Measurements from ENCODE around the gene SLC48A1. TPM values are rescaled to one million over a fixed set of nuclear protein-coding genes. Genes with fewer than 3 reads are reported as not detected.

The SLC48A1 gene
- total RNA-seq, 1 donor from 2014 or later, result 10.7 TPM

DNA sequence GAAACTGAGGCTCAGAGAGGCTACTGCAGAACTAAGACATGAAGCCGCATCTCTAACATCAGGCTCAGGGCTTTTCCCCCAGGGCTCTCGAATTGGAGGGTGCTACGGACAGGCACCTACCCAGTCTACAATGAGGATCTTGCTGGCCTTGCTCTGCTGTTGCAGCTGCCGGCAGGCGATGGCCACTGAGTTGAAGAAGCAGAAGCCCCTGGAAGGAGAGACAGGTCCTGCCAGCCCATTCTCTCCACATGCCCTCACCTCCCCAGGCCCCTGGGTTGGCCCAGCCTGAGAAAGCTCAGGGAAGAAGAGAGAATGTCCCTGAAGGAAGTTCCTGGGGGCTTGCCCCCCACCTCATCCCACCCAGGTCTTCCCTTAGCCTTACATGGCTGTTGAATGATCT is 16.1 kb downstream of the SLC48A1 start:
- intact Hi-C loops (cut with micrococcal nuclease), result no loop called here

DNA sequence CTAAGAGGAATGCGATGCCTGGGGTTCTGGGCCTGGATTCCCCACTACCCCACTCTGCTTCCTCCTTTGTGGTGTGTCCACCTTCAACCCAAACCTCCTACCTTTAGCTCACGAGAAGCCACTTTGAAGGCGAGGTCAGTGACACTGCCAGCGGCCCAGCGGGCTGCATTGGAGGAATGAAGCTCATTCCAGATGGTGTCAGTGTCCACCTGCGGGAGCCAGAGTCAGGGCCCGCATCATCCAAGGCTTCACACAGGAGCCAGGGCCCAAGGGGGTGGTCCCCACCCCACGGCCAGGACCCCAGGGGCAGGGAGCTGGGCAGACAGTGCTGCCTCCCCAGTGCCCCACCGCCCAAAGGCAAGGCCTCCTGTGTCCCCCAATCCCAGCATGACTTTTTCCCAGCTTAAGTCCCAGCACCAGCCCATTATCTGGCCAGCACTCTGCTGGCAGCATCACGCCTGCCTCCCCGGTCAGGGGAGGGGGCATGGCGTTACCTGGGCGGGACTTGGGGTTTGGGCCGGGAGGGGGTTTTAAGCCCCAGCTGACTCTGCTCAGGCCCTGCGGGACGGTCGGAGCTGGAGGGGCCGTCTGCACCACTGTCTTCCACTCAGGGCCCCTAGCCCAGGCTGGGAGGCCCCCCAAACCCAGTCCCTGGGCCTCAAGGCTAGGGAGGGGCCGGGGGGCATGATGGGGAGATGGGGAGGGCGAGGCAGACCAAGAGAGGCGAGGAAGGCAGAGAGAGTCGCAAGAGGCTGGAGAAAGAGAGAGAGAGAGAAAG is 16.9 kb downstream of the SLC48A1 start:
- intact Hi-C loops (cut with micrococcal nuclease), result no loop called here

DNA sequence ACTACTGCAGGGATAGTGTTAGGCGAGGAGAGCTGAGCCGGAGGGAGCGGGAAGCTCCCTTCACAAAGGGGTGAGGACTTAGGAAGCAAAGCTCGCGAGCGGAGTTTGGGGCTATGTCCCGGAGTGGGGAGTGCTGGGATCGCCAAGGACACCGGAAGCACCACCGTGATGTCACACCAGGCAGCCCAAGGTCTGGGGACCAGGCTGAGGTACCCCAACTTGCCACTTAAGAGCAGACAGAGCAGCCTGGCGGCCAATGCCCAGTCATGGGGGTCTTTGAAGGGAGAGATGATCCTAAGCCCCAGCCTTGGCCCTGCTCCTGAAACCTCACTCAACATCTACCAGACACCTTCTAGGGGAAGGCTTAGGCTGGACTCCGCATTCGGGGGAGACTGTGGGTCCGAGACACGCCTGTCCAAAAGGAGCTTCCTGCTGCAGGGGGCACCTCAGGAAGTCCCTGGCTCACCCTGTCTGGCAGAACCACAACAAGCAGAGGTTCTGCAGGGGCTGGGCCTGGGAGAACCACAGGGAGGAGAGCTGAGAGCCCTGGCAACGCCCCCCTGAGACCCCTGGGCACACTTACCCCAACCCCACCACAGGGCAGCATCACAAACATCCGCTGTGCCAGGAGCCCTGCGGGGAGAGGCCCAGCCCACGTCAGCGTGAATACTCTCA is 17.8 kb downstream of the SLC48A1 start:
- intact Hi-C loops (cut with micrococcal nuclease), result no loop called here

DNA sequence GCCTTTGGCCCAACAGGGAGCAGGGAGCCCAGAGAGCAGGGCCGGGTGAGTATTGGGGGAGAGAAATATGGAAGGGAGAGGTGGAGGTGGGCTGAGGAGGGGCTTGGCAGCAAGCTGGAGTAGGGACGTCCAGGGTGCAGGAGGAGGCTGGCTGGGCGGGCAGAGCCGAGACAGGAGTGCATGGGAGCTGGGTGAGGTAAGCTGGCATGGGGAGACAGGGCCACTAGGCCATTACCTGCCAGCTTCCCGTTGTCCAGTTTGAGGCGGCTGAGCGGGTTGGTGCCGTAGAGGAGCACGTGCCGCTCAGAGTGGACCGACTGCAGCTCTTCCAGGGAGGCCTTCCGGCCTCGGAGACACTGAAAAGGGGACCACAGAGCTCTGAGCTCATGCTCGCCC is 18.3 kb downstream of the SLC48A1 start:
- intact Hi-C loops (cut with micrococcal nuclease), result no loop called here

DNA sequence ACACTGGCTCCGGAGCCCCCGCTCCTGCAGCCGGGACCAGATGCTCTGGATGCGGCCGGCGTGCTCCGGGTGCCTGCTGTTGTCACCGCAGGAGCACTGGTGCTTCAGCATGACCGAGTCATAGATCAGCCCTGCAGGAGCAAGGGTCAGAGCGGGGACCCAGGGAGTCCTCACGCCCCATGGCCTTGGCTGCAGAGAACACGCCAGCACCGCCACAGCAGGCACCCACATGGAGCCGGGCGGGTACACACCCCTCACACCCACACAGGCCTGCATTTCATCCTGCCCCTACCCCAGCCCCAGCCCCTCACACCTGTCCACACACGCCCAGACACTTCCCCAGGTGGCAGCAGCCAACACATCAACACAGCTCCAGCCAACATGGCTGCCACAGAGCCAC is 18.8 kb downstream of the SLC48A1 start:
- intact Hi-C loops (cut with micrococcal nuclease), result no loop called here

DNA sequence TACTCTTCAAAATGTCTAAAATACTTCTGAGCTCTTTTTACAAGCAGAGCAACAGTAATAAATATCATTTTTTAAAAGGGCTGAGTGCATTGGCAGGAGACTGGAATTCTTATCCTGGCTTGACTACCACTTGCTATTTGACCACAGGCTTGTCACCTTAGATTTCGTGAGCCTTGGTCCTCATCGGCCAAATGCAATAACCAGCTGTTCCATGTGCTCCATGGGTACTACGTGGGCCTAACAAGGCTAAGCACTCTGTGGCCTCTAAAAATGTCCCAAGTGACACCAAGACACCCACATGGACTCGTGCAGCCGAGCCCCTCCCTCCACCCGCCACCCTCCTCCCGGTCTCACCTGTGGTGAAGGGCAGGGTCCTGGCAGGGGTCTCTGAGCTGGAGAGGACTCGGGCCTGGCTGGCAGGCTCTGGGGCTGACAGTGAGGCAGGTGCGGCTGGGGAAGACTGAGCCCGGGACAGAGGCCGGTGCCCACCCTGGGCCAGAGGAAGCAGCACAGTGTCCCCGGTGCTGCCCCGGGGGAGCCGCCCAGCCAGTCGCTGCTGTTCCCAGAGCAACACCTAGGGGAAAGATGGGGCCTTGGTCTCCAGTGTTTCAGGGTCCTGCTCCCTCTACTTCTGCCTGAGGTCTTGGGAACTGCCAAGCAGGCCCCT is 20.1 kb downstream of the SLC48A1 start:
- intact Hi-C loops (cut with micrococcal nuclease), result no loop called here

DNA sequence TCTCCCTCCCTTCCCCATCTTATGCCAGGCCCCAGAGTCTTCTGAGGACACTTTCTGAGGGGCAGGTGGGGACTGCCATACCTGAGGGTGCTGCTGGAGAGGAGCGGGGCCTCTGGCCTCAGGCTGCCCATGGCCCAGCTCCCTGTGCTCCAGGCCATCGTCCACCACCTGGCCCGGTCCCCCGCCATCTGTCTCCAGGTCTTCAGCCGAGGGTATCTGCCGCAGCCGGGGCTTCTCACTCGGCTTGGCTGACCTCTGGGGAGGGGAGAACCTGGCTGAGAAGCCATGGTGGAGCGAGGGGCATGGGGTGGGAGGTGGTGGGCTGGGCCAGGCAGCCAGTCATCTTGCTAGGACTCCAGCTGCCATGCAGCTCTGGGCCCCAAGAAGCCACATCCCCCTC is 21.6 kb downstream of the SLC48A1 start:
- intact Hi-C loops (cut with micrococcal nuclease), result no loop called here

DNA sequence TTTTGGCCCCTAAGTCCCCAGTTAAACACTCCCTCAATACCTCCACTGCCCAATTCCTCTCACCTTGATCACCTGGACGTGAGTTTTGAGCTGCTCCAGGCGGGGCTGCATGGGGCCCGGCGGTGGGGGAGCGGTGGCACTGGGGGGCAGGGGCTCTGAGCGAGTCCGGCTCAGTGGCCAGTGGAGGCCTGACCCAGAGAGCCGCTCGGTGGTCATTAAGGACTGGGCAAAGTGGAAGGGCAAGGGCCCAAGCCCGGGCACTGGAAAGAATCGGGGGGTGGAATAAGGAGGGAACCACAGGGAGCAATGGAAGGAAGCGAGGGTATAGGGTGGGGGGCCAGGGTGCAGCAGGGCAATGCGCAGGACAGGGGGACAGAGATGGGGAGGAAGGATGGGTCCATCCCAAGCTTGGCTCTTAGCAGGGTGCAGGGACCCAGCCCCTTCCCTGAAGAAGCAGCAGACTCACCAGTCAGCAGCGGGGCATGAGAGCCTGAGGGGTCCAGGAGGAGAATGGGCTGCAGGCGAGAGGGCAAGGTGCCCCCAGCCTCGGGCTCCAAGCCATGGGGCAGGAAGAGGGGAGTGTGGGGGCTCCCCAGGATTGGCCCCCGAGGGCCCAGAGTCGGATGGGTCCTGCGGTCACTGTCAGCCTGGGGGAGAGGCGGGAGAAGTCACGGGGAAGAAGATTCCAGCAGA is 22.2 kb downstream of the SLC48A1 start:
- intact Hi-C loops (cut with micrococcal nuclease), result no loop called here

DNA sequence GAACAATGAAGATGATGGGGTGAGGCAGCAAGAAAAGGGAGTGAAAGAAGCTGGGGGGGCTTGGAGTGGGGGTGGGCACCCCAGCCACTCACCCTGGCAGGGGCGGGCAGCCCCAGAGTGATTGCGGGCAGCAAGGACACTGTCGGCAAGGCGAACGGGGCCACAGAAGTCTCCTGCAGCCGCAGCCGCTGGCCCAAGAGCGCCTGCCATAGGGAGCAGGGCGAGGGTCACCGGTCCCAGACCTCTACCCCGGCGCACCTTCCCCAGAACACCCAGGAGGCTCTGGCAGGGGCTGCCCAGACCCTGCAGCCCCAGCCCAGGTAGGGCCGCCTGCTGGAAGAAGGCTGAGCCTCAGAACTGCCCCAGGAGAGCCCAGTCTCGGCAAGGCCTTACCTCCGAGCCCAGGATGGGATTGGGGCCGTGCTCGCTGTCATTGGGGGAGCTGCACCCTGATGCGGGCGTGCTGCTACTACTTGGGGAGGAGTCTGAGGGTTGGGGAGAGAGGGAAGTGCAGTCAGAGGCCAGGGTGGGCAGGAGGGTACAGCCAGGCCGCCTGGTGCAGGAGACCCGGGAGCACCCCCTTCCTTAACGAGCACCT is 22.9 kb downstream of the SLC48A1 start:
- intact Hi-C loops (cut with micrococcal nuclease), result no loop called here

DNA sequence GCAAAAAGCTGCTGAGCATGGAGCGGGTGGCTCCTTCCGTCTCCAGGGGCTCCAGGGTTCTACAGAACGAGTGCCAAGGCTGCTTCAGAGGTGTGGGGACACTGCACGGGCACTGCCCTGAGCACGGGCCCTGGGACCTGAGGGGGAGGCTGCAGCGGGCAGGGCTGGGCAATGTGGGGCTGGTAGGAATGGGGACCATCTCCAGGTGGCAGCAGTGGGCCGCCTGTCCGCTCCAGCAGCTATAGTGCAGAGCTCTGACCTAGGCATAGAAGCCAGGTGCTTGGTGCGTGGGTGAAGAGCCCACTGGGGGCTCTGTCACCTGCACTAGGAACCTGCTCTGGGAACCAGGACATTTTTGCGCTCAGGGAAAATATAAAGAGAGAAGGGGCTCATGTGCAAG is 24.4 kb downstream of the SLC48A1 start:
- intact Hi-C loops (cut with micrococcal nuclease), result loop anchor here (1.0 kb wide), 1 partner anchor 40 kb away; no protein-coding TSS in a partner anchor

DNA sequence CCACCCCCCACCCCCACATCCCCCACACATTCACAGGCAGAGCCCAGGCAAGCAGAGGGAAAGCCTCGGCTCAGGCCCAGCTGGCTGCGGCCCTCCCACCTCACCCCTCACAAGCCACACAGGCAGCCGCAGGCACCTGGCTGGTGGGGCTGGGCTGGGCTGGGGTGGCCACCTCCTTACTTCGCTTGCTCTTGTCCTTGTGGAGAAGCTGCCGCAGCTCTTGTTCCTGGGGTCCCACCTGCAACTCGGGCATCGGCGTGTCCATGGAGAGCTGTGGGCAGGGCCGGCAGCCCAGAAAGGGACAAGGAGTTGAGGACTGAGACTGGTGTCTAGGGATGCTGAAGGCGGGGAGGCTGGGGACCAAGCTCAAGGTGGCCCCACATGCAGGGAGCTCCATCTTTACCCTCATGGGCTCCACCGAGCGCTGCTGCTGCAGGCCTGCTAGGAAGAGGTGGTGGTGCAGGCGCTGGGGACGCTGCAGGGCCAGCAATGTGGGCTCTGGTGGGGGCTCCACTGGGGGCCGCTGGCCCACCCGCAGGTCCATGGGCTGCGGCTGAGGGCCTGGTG is 25.4 kb downstream of the SLC48A1 start:
- intact Hi-C loops (cut with micrococcal nuclease), result no loop called here

DNA sequence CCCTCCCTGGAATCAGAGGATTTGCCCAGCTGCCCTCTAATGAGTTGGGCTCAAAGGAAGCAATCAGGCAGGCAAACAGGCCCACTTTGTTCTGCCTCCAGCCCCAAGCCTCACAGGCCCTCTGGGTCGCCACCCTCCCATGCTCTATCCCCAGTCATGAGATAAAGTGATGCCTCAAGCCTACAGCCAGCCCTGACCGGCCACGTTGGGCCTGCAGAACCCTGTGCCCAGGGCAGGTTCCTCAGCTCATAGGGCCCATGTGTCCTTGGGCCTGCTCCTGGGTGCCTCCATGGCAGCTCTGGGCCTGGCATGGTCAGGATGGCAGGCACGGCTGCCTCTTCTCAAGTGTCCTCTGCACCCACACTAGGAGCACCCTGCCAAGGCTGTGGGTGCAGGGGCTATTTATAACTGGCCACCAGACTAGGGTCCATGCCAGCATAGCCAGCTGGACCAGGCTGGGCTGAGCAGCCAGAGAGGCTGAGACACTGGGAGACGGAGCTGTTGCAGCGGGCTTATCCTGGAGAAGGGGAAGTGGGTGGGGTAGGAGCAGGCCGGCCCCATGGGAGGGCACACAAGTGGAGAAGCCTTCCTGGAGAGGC is 26.4 kb downstream of the SLC48A1 start:
- intact Hi-C loops (cut with micrococcal nuclease), result no loop called here

DNA sequence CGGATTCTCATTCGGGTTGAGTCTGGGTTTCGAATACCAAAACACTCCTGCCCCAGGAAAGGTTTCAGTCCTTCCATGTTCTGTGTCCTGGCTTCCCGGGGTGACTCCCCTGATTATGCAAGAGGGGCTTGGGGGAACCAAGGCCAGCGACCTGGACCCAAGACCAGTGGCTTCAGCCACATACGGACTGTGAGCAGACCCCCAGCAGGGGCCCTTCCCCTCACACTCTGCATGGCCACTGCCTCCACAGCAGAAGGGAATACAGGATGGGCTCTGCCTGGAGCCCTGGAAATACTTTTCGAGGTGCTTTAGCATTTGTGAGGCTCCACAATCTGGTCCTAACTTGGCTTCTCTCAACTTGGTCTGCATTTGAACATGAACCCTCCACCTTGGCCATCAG is 27.5 kb downstream of the SLC48A1 start:
- intact Hi-C loops (cut with micrococcal nuclease), result no loop called here

DNA sequence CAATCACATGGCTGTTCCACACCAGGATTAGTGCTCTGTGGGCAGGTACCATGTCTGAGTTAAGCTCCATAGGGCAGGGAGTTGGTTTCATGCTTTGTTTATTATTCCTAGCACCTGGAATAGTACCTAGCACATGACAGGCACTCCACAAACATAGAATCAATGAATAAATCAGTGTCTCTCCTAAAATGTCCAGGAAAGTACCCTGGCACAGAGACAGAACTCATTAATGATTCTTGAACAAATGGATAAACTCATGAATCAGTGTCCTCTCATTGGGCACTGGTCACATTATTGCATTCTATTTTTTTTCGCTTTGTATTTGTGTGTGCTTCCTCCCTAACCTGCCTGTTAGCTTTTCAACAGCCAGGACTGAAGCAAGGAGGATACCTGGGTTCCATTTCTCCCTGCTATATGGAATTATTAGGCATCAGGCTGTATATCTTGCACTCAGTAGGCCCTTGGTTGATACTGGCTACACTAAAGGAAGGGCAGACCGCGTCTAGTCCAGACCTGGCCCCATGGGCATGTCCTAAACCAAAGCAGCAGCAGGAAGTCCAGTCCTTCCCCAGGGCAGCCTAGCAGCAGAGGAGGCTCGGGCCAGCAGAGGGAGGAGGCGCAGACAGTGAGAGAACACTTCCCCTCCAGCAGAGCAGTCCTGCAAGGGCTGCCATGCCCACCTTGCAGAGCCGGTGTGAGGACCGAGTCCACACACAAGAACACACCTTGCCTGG is 28.3 kb downstream of the SLC48A1 start:
- intact Hi-C loops (cut with micrococcal nuclease), result no loop called here

DNA sequence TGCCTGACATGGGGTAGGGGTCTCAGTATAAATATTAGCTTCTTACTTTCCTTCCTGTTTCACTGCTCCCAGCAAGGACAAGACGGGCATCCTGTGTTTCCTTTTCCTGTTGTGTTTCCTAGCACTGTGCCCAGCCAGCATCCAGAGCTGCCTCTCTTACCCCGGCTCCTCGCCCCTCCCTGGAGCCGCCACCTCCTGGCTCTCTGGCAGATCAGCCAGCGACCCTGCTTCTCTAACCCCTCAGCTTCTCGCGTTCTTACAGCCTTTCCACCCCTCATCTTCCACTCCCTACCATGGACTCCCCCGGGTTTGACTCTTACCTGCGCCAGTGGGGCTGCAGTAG is 28.8 kb downstream of the SLC48A1 start:
- intact Hi-C loops (cut with micrococcal nuclease), result loop anchor here (1.0 to 2.0 kb wide), 3 partner anchors 17 to 35 kb away; partner anchors contain the start of gene HDAC7

DNA sequence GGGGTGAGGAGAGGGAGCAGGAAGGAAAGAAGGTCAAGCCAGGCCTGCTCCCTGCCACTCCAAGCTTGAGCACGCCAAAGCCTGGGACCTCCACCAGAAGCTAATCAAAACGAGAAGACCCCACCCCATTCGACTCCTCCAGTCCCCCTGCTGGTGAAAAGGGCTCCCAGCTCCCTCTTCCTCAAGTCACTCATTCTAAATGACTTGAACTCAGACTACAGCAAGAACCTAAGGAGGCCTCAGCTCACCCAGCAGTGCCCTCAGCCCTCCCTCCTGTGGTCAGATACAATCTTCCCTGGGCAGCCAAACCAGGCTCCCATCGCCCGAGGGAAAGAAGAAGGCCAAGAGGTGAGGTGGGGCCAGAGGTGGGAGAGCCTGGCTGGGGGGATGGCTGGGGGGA is 29.3 kb downstream of the SLC48A1 start:
- intact Hi-C loops (cut with micrococcal nuclease), result loop anchor here (1.0 to 2.0 kb wide), 3 partner anchors 16 to 35 kb away; partner anchors contain the start of gene HDAC7

DNA sequence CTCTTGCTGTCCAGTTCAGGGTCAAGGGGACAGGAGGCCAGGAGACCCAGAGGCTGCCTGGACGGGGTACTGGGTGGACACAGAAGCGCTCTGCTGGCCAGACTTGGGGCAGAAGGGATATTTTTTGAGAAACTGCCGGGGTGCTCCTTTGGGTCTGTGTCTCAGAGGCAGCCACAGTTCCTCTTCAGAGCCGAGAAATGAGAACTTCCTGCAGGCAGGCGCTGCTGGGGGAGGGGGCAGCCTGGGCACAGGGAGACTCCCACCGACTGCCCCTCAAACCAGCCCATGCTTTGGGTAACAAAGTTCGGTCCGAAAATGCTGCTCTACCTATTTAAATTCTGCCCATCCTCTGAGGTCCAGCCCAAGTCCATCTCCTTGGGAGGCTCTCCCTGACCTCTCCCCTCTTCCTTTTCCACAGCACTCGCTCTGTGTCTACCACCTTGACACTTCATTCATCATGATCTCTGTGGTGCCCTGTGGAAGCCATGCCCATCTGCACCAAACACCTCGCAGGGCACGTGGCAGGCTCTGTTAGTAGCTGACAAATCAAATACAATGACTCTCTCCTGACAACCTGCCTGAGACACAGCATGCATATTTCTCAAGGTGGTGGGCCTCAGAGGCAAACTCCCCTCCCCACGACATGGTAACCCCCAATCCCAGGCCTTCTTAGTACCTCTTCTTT is 30.3 kb downstream of the SLC48A1 start:
- intact Hi-C loops (cut with micrococcal nuclease), result loop anchor here (2.0 kb wide), 1 partner anchor 15 kb away; the partner anchor contains the start of gene HDAC7

DNA sequence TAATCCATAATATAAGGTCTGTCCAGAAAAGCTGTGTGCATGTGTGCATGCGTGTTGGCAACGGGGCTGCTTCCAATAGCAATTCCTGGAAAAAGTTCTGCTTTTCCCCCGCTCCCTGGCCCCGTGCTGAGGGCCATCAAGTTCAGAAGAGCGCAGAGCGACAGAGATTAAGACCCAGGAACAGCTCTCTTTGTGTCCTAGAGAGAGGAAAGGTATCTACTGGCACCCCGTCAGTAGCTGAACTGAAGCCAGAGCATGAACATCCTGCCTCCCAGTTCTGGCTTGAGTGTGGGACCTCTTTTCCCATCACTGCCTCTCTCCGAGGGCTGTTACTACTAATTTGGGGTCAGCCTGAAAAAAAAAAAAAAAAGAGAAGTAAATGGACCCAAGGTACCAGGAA is 31.1 kb downstream of the SLC48A1 start:
- intact Hi-C loops (cut with micrococcal nuclease), result loop anchor here (2.0 kb wide), 1 partner anchor 61 kb away; no protein-coding TSS in a partner anchor

DNA sequence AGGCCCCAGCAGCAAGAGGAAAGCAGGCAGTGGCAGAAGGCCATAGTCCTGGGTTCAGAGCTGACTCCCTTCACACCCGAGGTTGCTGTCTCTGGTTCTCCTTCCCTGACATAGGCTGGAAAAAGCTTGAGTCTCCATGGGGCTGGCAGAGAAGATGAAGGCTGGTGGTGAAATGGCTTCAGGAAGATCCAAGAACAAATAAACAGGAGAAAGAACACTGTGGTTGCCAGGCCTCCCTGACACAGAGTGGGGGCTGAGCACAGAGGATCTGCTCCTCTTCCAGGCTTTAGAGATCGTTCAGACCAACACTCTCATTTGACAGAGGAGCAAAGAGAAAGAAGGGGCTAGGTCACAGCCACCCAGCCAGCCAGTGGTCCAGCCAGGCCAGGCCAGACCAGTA is 32.4 kb downstream of the SLC48A1 start:
- intact Hi-C loops (cut with micrococcal nuclease), result loop anchor here (2.0 kb wide), 1 partner anchor 63 kb away; no protein-coding TSS in a partner anchor
